DMS53 treated with DMSO at 0.1 percent for 48 hours (cell line): ENCODE measurements around the gene SVIL.

Experiments
- DNase-seq: peaks from one replicate; lab custom pipeline; 2025; ENCODE audit not compliant: unreplicated experiment; lab: John Stamatoyannopoulos, UW

The SVIL gene

GRCh38 chr10:29650552-29650944, 15.8 kb upstream of the SVIL start:
- no peak for DNase-seq

- no peak for DNase-seq
Observed at GRCh38 chr10:29649561-29650551, 15.1 kb upstream of the SVIL start.

GRCh38 chr10:29648983-29649268, 14.2 kb upstream of the SVIL start:
- DNase-seq: no peak

- DNase-seq: no peak
Observed at GRCh38 chr10:29648114-29648982, 13.6 kb upstream of the SVIL start.

- DNase-seq: no peak
Observed at GRCh38 chr10:29647478-29647877, 12.7 kb upstream of the SVIL start.

- DNase-seq: no peak
Observed at GRCh38 chr10:29646960-29647461, 12.2 kb upstream of the SVIL start.

GRCh38 chr10:29646238-29646902, 11.6 kb upstream of the SVIL start:
- DNase-seq: no peak

- DNase-seq: no peak
Observed at GRCh38 chr10:29643771-29644501, 9.2 kb upstream of the SVIL start.

GRCh38 chr10:29642990-29643389, 8.2 kb upstream of the SVIL start:
- no peak for DNase-seq

- no peak for DNase-seq
Observed at GRCh38 chr10:29637537-29637936, 2.8 kb upstream of the SVIL start.

GRCh38 chr10:29636178-29636577, 1.4 kb upstream of the SVIL start:
- peak; percentile 33 for DNase-seq

- peak; percentile 93 for DNase-seq
Observed at GRCh38 chr10:29635711-29636144, 957 bp upstream of the SVIL start.

GRCh38 chr10:29634105-29634504, 666 bp downstream of the SVIL start:
- no peak for DNase-seq

GRCh38 chr10:29631049-29631339, 3.8 kb downstream of the SVIL start:
- DNase-seq: no peak

- DNase-seq: peak; percentile 54
Observed at GRCh38 chr10:29630205-29631048, 4.3 kb downstream of the SVIL start.

GRCh38 chr10:29628912-29629526, 5.8 kb downstream of the SVIL start:
- DNase-seq: no peak

- no peak for DNase-seq
Observed at GRCh38 chr10:29628311-29628710, 6.5 kb downstream of the SVIL start.

GRCh38 chr10:29627201-29628132, 7.3 kb downstream of the SVIL start:
- no peak for DNase-seq
